HepG2 (cell line): ENCODE results near the gene TNFAIP8L2.

Experiments used
- HNRNPUL1 ChIP-seq: fragments of 200-400 bp; formaldehyde crosslinking; IDR thresholded peaks from 2 replicates; pipeline ENCODE4 v1.6.1; 2017; ENCODE audit warnings: low read depth, mild to moderate bottlenecking, low read length, moderate library complexity
- SP1 ChIP-seq, 2 experiments: fragments of 450-650 bp in 1 of 2; sonication (generic) in 1 of 2; formaldehyde crosslinking in 1 of 2; IDR thresholded peaks; 2 replicates each; pipeline versions ENCODE4 v1.4.0 to v1.6.1; 2016 to 2020; ENCODE audit warnings: missing genetic modification reagents in 1 of 2
- TF ChIP-seq, protein P1 (sequence below), 2 experiments: IDR thresholded peaks; 2 replicates each; pipeline ENCODE4 v1.6.1; 2011 to 2012; ENCODE audit warnings: low read length in 2 of 2, borderline replicate concordance in 1 of 2, low read depth in 1 of 2, mild to moderate bottlenecking in 1 of 2, moderate library complexity in 1 of 2

DNA sequence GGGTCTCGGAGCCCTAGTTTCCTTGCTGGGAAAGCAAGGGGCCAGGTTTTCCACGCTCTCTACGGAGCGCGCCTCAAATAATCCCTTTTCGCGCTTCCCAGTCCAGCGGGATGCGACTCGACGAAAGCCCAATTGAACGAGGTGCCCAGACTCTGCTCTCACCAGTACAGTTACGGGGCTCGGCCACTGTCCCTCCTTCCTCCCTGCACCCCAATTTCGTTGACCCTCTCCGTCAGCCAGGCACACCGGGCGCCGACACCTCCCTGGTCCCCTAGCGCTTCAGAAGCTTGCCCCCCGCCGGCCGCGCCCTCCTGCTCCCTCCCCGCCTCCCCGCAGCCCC is 10.4 kb upstream of the TNFAIP8L2 start:
- TF ChIP-seq, protein P1, sequence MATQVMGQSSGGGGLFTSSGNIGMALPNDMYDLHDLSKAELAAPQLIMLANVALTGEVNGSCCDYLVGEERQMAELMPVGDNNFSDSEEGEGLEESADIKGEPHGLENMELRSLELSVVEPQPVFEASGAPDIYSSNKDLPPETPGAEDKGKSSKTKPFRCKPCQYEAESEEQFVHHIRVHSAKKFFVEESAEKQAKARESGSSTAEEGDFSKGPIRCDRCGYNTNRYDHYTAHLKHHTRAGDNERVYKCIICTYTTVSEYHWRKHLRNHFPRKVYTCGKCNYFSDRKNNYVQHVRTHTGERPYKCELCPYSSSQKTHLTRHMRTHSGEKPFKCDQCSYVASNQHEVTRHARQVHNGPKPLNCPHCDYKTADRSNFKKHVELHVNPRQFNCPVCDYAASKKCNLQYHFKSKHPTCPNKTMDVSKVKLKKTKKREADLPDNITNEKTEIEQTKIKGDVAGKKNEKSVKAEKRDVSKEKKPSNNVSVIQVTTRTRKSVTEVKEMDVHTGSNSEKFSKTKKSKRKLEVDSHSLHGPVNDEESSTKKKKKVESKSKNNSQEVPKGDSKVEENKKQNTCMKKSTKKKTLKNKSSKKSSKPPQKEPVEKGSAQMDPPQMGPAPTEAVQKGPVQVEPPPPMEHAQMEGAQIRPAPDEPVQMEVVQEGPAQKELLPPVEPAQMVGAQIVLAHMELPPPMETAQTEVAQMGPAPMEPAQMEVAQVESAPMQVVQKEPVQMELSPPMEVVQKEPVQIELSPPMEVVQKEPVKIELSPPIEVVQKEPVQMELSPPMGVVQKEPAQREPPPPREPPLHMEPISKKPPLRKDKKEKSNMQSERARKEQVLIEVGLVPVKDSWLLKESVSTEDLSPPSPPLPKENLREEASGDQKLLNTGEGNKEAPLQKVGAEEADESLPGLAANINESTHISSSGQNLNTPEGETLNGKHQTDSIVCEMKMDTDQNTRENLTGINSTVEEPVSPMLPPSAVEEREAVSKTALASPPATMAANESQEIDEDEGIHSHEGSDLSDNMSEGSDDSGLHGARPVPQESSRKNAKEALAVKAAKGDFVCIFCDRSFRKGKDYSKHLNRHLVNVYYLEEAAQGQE (IDR thresholded peaks at IDR 0.05; ENCODE audit: borderline replicate concordance in 1 of 2, low read depth in 1 of 2, low read length in 2 of 2), result no peak
- TF ChIP-seq SP1 (IDR thresholded peaks at IDR 0.05), result no peak
- no peak for TF ChIP-seq SP1 (CRISPR knock-in tag; IDR thresholded peaks at IDR 0.05)
- TF ChIP-seq HNRNPUL1, result no peak
